ENCODE results near the gene PRL. TPM values are rescaled to one million over a fixed set of nuclear protein-coding genes. Genes with fewer than 3 reads are reported as not detected.

Gene PRL
- total RNA-seq, 1 experiment from 2014 or later, result not detected

- ATAC-seq, result no peak
- CTCF ChIA-PET, result no interaction called here
Measured at GRCh38 chr6:22334778-22335177, 37.9 kb upstream of the PRL start.

More at GRCh38 chr6:22334778-22335177, 37.9 kb upstream of the PRL start:
- no peaks in the 10 kb centered on the region for H3K36me3 Mint-ChIP-seq
- no peak for DNase-seq (ENCODE audit: low spot score)
- H3K4me1 Mint-ChIP-seq, result peaks cover 10% of the 10 kb centered on the region
- H3K9me3 Mint-ChIP-seq, result peaks cover 3% of the 10 kb centered on the region
- no peak overlapping the region for H3K27ac Mint-ChIP-seq
- H3K27me3 Mint-ChIP-seq (ENCODE audit: low read depth), result no peaks in the 10 kb centered on the region
- TF ChIP-seq ZNF263 (CRISPR knock-in tag; IDR thresholded peaks at IDR 0.05; ENCODE audit: low read depth) (no peak), TEAD1 (CRISPR knock-in tag; IDR thresholded peaks at IDR 0.05) (no peak), RORB (CRISPR knock-in tag; IDR thresholded peaks at IDR 0.05) (no peak), ELF4 (CRISPR knock-in tag; IDR thresholded peaks at IDR 0.05; ENCODE audit: low read depth) (no peak), ATF6 (CRISPR knock-in tag; IDR thresholded peaks at IDR 0.05) (no peak), GRHL2 (CRISPR knock-in tag; IDR thresholded peaks at IDR 0.05; ENCODE audit: insufficient replicate concordance, severe bottlenecking) (no peak), ZNF219 (CRISPR knock-in tag; IDR thresholded peaks at IDR 0.05; ENCODE audit: borderline replicate concordance) (no peak), GABPB1 (CRISPR knock-in tag; IDR thresholded peaks at IDR 0.05) (no peak), ESRRA (CRISPR knock-in tag; IDR thresholded peaks at IDR 0.05; ENCODE audit: borderline replicate concordance) (no peak), NR2C2 (CRISPR knock-in tag; IDR thresholded peaks at IDR 0.05) (no peak), EMX1 (CRISPR knock-in tag; IDR thresholded peaks at IDR 0.05) (no peak)
- TF ChIP-seq, protein P1, sequence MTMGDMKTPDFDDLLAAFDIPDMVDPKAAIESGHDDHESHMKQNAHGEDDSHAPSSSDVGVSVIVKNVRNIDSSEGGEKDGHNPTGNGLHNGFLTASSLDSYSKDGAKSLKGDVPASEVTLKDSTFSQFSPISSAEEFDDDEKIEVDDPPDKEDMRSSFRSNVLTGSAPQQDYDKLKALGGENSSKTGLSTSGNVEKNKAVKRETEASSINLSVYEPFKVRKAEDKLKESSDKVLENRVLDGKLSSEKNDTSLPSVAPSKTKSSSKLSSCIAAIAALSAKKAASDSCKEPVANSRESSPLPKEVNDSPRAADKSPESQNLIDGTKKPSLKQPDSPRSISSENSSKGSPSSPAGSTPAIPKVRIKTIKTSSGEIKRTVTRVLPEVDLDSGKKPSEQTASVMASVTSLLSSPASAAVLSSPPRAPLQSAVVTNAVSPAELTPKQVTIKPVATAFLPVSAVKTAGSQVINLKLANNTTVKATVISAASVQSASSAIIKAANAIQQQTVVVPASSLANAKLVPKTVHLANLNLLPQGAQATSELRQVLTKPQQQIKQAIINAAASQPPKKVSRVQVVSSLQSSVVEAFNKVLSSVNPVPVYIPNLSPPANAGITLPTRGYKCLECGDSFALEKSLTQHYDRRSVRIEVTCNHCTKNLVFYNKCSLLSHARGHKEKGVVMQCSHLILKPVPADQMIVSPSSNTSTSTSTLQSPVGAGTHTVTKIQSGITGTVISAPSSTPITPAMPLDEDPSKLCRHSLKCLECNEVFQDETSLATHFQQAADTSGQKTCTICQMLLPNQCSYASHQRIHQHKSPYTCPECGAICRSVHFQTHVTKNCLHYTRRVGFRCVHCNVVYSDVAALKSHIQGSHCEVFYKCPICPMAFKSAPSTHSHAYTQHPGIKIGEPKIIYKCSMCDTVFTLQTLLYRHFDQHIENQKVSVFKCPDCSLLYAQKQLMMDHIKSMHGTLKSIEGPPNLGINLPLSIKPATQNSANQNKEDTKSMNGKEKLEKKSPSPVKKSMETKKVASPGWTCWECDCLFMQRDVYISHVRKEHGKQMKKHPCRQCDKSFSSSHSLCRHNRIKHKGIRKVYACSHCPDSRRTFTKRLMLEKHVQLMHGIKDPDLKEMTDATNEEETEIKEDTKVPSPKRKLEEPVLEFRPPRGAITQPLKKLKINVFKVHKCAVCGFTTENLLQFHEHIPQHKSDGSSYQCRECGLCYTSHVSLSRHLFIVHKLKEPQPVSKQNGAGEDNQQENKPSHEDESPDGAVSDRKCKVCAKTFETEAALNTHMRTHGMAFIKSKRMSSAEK (CRISPR knock-in tag; IDR thresholded peaks at IDR 0.05; ENCODE audit: borderline replicate concordance), result no peak
- TF ChIP-seq, protein P2, sequence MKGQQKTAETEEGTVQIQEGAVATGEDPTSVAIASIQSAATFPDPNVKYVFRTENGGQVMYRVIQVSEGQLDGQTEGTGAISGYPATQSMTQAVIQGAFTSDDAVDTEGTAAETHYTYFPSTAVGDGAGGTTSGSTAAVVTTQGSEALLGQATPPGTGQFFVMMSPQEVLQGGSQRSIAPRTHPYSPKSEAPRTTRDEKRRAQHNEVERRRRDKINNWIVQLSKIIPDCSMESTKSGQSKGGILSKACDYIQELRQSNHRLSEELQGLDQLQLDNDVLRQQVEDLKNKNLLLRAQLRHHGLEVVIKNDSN (CRISPR knock-in tag; IDR thresholded peaks at IDR 0.05), result no peak
- TF ChIP-seq, protein P3, sequence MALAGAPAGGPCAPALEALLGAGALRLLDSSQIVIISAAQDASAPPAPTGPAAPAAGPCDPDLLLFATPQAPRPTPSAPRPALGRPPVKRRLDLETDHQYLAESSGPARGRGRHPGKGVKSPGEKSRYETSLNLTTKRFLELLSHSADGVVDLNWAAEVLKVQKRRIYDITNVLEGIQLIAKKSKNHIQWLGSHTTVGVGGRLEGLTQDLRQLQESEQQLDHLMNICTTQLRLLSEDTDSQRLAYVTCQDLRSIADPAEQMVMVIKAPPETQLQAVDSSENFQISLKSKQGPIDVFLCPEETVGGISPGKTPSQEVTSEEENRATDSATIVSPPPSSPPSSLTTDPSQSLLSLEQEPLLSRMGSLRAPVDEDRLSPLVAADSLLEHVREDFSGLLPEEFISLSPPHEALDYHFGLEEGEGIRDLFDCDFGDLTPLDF (CRISPR knock-in tag; IDR thresholded peaks at IDR 0.05), result no peak
- TF ChIP-seq, protein P4, sequence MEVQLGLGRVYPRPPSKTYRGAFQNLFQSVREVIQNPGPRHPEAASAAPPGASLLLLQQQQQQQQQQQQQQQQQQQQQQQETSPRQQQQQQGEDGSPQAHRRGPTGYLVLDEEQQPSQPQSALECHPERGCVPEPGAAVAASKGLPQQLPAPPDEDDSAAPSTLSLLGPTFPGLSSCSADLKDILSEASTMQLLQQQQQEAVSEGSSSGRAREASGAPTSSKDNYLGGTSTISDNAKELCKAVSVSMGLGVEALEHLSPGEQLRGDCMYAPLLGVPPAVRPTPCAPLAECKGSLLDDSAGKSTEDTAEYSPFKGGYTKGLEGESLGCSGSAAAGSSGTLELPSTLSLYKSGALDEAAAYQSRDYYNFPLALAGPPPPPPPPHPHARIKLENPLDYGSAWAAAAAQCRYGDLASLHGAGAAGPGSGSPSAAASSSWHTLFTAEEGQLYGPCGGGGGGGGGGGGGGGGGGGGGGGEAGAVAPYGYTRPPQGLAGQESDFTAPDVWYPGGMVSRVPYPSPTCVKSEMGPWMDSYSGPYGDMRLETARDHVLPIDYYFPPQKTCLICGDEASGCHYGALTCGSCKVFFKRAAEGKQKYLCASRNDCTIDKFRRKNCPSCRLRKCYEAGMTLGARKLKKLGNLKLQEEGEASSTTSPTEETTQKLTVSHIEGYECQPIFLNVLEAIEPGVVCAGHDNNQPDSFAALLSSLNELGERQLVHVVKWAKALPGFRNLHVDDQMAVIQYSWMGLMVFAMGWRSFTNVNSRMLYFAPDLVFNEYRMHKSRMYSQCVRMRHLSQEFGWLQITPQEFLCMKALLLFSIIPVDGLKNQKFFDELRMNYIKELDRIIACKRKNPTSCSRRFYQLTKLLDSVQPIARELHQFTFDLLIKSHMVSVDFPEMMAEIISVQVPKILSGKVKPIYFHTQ (CRISPR knock-in tag; IDR thresholded peaks at IDR 0.05), result no peak
- H3K4me3 Mint-ChIP-seq, result no peak overlapping the region
- POLR2A ChIA-PET, result no interaction called here

All from WTC11 (cell line).